ENCODE results near the gene SSBP4. TPM values are rescaled to one million over a fixed set of nuclear protein-coding genes. Genes with fewer than 3 reads are reported as not detected.

Gene SSBP4
- total and polyA plus RNA-seq, 4 donors: 4.0 to 19.0 (median 11.5) TPM

GRCh38 chr19:18427080-18427742 is 8.0 kb downstream of the SSBP4 start:
- Histone ChIP-seq H3K27ac (ENCODE audit: low read depth in 1 of 2, low read length in 2 of 2) (no peak overlapping the region), H3K9ac (ENCODE audit: low read depth in 1 of 2, low read length in 2 of 2) (no peak overlapping the region), H3K4me3 (ENCODE audit: low read depth in 1 of 3, low read length in 3 of 3) (no peak overlapping the region), H3K36me3 (ENCODE audit: control insufficient read depth in 4 of 4, insufficient read depth in 3 of 4, low read depth in 1 of 4, low read length in 3 of 4) (no peaks in the 10 kb centered on the region), H3K4me1 (ENCODE audit: control insufficient read depth in 4 of 4, insufficient read depth in 4 of 4, low read length in 3 of 4) (peaks cover 0 to 5% (median under 1%) of the 10 kb centered on the region in 4 donors), H3K27me3 (ENCODE audit: control insufficient read depth in 4 of 4, insufficient read depth in 4 of 4, low read length in 3 of 4) (no peaks in the 10 kb centered on the region), H3K9me3 (ENCODE audit: control insufficient read depth in 4 of 4, low read length in 3 of 4) (no peaks in the 10 kb centered on the region)
- no peak for TF ChIP-seq EGR1 (IDR thresholded peaks at IDR 0.05; ENCODE audit: low read depth in 2 of 2)
- TF ChIP-seq, protein P1, sequence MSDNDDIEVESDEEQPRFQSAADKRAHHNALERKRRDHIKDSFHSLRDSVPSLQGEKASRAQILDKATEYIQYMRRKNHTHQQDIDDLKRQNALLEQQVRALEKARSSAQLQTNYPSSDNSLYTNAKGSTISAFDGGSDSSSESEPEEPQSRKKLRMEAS (IDR thresholded peaks at IDR 0.05): no peak
- TF ChIP-seq NR2F2 (IDR thresholded peaks at IDR 0.05): no peak
- TF ChIP-seq CTCF (IDR thresholded peaks at IDR 0.05; ENCODE audit: low read depth, low read length, missing input control): no peak
- TF ChIP-seq, protein P2, sequence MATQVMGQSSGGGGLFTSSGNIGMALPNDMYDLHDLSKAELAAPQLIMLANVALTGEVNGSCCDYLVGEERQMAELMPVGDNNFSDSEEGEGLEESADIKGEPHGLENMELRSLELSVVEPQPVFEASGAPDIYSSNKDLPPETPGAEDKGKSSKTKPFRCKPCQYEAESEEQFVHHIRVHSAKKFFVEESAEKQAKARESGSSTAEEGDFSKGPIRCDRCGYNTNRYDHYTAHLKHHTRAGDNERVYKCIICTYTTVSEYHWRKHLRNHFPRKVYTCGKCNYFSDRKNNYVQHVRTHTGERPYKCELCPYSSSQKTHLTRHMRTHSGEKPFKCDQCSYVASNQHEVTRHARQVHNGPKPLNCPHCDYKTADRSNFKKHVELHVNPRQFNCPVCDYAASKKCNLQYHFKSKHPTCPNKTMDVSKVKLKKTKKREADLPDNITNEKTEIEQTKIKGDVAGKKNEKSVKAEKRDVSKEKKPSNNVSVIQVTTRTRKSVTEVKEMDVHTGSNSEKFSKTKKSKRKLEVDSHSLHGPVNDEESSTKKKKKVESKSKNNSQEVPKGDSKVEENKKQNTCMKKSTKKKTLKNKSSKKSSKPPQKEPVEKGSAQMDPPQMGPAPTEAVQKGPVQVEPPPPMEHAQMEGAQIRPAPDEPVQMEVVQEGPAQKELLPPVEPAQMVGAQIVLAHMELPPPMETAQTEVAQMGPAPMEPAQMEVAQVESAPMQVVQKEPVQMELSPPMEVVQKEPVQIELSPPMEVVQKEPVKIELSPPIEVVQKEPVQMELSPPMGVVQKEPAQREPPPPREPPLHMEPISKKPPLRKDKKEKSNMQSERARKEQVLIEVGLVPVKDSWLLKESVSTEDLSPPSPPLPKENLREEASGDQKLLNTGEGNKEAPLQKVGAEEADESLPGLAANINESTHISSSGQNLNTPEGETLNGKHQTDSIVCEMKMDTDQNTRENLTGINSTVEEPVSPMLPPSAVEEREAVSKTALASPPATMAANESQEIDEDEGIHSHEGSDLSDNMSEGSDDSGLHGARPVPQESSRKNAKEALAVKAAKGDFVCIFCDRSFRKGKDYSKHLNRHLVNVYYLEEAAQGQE (IDR thresholded peaks at IDR 0.05): no peak
- TF ChIP-seq RAD21 (IDR thresholded peaks at IDR 0.05): no peak
- no peak for TF ChIP-seq FOXA2 (IDR thresholded peaks at IDR 0.05)
- TF ChIP-seq ZBTB33 (IDR thresholded peaks at IDR 0.05): no peak
- no peak for TF ChIP-seq TAF1 (conservative IDR thresholded peaks at IDR 0.05)
- no peak for TF ChIP-seq YY1 (IDR thresholded peaks at IDR 0.05)
- no peak for TF ChIP-seq HNF4A (conservative IDR thresholded peaks at IDR 0.05)
- no peak for TF ChIP-seq RXRA (IDR thresholded peaks at IDR 0.05)
- TF ChIP-seq FOXA1 (IDR thresholded peaks at IDR 0.05): no peak
- TF ChIP-seq GABPA (IDR thresholded peaks at IDR 0.05 in 1 of 2, conservative IDR thresholded peaks at IDR 0.05 in 1 of 2): no peak
- TF ChIP-seq, protein P3, sequence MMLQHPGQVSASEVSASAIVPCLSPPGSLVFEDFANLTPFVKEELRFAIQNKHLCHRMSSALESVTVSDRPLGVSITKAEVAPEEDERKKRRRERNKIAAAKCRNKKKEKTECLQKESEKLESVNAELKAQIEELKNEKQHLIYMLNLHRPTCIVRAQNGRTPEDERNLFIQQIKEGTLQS (IDR thresholded peaks at IDR 0.05): no peak
- no peak for TF ChIP-seq HNF4G (IDR thresholded peaks at IDR 0.05)
- TF ChIP-seq SP1 (IDR thresholded peaks at IDR 0.05): no peak
- no peak for TF ChIP-seq JUND (IDR thresholded peaks at IDR 0.05)
- WGBS: 86% methylated on average over 16 of the region's 16 CpGs
- no peak for DNase-seq (ENCODE audit: low spot score)
